Effector CD8-positive, alpha-beta T cell (primary cell): ENCODE results near the gene DDX39B.

Experiments
- DNase-seq: peaks from one replicate; lab custom pipeline; 2025; lab: John Stamatoyannopoulos, UW

DDX39B gene

DNA sequence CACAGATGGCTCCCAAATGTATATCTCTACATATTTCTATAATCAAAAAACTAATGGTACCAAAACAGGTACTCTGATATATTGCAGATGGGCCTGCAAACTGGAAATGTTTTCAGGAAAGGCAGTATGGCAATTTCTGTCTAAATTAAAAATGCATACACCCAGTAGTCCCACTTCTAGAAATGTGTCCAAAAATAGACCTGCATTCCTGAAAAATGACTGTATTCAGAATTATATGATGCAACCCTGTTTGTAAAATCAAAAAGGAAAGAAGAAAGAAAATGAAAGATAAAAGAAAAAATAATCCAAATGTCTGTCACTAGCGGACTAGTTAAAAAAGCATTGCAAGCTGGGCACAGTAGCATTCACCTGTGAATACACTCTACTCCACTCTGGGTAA is 56.7 kb downstream of the DDX39B start:
- no peak for DNase-seq

DNA sequence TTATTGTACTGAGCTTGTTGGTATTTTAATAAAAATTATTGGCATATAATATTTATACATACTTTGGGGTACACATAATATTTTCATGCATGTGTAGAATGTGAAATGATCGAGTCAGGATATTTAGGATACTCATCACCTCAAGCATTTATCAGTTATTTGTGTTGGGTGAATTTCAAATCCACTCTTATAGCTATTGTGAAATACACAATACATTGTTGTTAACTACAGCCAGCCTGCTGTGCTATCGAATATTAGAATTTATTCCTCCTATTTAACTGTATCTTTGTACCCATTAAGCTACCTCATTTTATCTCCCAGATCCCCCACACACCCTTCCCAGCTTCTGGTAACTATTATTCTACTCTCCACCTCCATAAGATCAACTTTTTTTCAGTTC is 58.4 kb downstream of the DDX39B start:
- no peak for DNase-seq

DNA sequence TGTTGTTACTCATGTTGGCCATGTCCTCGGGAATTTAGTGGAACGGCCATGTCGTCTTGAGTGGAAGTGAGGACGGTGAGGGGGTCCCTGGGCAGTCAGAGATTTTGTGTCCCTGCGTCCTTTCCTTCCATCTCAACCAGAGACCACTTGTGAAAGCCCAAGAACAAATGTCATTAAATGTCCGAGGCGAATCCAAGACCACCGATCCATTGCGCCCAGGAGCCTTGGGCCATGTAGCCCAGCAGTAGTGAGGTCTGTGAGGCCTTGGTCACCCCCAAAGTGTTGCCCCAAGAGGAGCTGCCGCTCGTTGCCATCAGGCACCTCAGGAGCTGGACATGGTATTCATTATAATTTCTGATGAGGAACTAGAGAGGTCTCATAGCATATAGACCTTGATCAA is 61.2 kb downstream of the DDX39B start:
- no peak for DNase-seq
